Kidney capillary endothelial cell (primary cell): ENCODE data around the gene KIF17.

Source experiments
- DNase-seq: peaks from one replicate; pipeline ENCODE4 v3.0.0-alpha.2; 2018; ENCODE audit warnings: low spot score

The KIF17 gene

GRCh38 chr1:20660847-20661206, 57.0 kb downstream of the KIF17 start:
- peak; percentile 21 for DNase-seq

- no peak for DNase-seq
Observed at GRCh38 chr1:20660363-20660762, 57.4 kb downstream of the KIF17 start.

- no peak for DNase-seq
Observed at GRCh38 chr1:20658166-20658915, 59.5 kb downstream of the KIF17 start.

GRCh38 chr1:20657024-20657423, 60.8 kb downstream of the KIF17 start:
- no peak for DNase-seq

- DNase-seq = no peak
Observed at GRCh38 chr1:20654104-20654690, 63.6 kb downstream of the KIF17 start.

GRCh38 chr1:20652300-20652699, 65.5 kb downstream of the KIF17 start:
- DNase-seq = no peak

GRCh38 chr1:20648946-20649345, 68.9 kb downstream of the KIF17 start:
- DNase-seq = no peak

GRCh38 chr1:20648438-20648837, 69.4 kb downstream of the KIF17 start:
- no peak for DNase-seq

- no peak for DNase-seq
Observed at GRCh38 chr1:20645414-20645813, 72.4 kb downstream of the KIF17 start.

- no peak for DNase-seq
Observed at GRCh38 chr1:20644416-20644815, 73.4 kb downstream of the KIF17 start.

GRCh38 chr1:20643080-20643479, 74.7 kb downstream of the KIF17 start:
- no peak for DNase-seq

GRCh38 chr1:20641975-20642374, 75.8 kb downstream of the KIF17 start:
- no peak for DNase-seq

GRCh38 chr1:20640183-20640597, 77.6 kb downstream of the KIF17 start:
- DNase-seq = peak; percentile 50

- no peak for DNase-seq
Observed at GRCh38 chr1:20636785-20637347, 80.9 kb downstream of the KIF17 start.

GRCh38 chr1:20634594-20635084, 83.2 kb downstream of the KIF17 start:
- no peak for DNase-seq

GRCh38 chr1:20634065-20634593, 83.7 kb downstream of the KIF17 start:
- DNase-seq = peak; percentile 34

GRCh38 chr1:20633190-20634064, 84.4 kb downstream of the KIF17 start, which contains the start of gene PINK1:
Gene PINK1 (plus strand): TSS chr1:20633458. CDS start chr1:20633549, 91 bp downstream.
- peak; percentile 70 for DNase-seq

GRCh38 chr1:20632386-20632785, 85.4 kb downstream of the KIF17 start:
- DNase-seq = no peak

GRCh38 chr1:20630729-20631128, 87.1 kb downstream of the KIF17 start:
- DNase-seq = no peak

GRCh38 chr1:20626524-20626923, 91.3 kb downstream of the KIF17 start:
- no peak for DNase-seq

- no peak for DNase-seq
Observed at GRCh38 chr1:20626098-20626427, 91.7 kb downstream of the KIF17 start.
